ENCODE results near the gene CDK10. TPM values are rescaled to one million over a fixed set of nuclear protein-coding genes. Genes with fewer than 3 reads are reported as not detected.

CDK10 gene
- total RNA-seq, 1 donor from 2014 or later: 76.1 TPM

DNA sequence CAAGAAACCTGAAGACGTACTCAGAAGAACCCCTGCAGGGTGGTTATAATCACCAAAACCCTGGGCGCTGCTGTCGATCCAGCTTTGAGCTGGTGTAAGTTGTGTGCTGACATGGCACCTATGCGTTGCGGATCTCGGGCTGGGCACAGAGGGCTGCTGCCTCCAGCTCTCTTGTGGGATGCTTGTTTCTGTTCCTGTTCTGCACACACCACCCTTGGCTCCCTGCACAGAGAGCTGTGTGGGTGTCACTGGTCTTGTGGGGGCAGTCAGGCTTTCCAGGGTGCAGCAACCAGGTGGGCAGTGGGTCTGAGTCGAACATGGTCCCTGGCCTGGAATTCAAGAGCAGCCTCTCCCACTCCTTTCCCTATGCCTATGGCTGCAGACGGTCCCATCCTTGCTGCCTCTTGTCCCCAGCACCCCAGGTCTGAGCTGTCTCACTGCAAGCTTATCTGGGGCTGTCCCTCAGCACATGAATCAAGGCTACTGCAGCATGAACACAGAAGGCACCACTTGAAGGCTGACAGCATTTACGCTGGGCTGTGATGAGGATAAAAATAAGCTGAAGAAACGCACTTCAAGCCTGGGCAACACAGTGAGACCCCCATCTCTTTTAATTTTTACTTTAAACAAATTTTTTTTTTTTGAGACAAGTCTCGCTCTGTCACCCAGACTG, 55.0 kb downstream of the CDK10 start:
- CTCF ChIA-PET: interaction anchor here (1.5 to 1.9 kb wide), 2 partner anchors 35 to 52 kb away, joined by 4 to 6 read pairs; no protein-coding TSS in a partner anchor
- no peaks in the 10 kb centered on the region for H3K27me3 Mint-ChIP-seq
- intact Hi-C loops (cut with micrococcal nuclease): no loop called here
- H3K4me1 Mint-ChIP-seq: peaks cover 10% of the 10 kb centered on the region
- H3K9me3 Mint-ChIP-seq: no peaks in the 10 kb centered on the region
- POLR2A ChIA-PET: interaction anchor here (1.3 kb wide), 1 partner anchor 21 kb away, joined by 4 read pairs; no protein-coding TSS in a partner anchor
- peaks cover 74% of the 10 kb centered on the region for H3K36me3 Mint-ChIP-seq (ENCODE audit: low read depth)
- ATAC-seq (ENCODE audit: low read depth) (peak; percentile 62), DNase-seq (no peak)
- H3K4me3 Mint-ChIP-seq: no peak overlapping the region
- TF ChIP-seq, protein P1, sequence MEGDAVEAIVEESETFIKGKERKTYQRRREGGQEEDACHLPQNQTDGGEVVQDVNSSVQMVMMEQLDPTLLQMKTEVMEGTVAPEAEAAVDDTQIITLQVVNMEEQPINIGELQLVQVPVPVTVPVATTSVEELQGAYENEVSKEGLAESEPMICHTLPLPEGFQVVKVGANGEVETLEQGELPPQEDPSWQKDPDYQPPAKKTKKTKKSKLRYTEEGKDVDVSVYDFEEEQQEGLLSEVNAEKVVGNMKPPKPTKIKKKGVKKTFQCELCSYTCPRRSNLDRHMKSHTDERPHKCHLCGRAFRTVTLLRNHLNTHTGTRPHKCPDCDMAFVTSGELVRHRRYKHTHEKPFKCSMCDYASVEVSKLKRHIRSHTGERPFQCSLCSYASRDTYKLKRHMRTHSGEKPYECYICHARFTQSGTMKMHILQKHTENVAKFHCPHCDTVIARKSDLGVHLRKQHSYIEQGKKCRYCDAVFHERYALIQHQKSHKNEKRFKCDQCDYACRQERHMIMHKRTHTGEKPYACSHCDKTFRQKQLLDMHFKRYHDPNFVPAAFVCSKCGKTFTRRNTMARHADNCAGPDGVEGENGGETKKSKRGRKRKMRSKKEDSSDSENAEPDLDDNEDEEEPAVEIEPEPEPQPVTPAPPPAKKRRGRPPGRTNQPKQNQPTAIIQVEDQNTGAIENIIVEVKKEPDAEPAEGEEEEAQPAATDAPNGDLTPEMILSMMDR (IDR thresholded peaks at IDR 0.05): no peak
- peak overlapping the region; percentile 30 for H3K27ac Mint-ChIP-seq

DNA sequence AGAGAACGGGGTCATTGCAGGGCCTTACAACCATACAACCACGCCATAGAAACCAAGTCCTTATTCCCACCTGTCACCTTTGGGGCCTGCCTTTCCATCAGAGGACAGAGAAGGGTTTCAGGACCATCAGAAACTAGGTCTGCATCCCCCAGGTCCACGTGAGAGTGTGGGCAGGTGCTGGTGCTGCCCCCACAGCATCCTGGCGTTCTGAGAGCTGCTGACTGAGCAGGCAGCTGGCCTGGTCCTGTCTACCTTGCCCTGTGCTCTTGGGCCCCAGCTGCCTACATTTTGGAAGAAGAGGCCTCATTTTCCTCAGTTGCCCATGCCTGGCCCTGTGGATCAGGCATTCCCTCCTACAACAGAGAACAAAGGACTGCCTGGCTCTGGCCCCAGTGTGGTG, 56.5 kb downstream of the CDK10 start:
- no peak for DNase-seq
- Mint-ChIP-seq H3K27me3 (no peaks in the 10 kb centered on the region), H3K4me3 (no peak overlapping the region), H3K4me1 (peaks cover 5% of the 10 kb centered on the region), H3K9me3 (no peaks in the 10 kb centered on the region), H3K27ac (peak overlapping the region; percentile 39), H3K36me3 (ENCODE audit: low read depth) (peaks cover 70% of the 10 kb centered on the region)
- POLR2A ChIA-PET: interaction anchor here (0.6 to 0.7 kb wide), 2 partner anchors 25 to 73 kb away, joined by 4 to 6 read pairs; partner anchors contain the start of gene FANCA
- CTCF ChIA-PET: no interaction called here
- intact Hi-C loops (cut with micrococcal nuclease): no loop called here
- TF ChIP-seq, protein P1 (IDR thresholded peaks at IDR 0.05): no peak
- no peak for ATAC-seq (ENCODE audit: low read depth)

DNA sequence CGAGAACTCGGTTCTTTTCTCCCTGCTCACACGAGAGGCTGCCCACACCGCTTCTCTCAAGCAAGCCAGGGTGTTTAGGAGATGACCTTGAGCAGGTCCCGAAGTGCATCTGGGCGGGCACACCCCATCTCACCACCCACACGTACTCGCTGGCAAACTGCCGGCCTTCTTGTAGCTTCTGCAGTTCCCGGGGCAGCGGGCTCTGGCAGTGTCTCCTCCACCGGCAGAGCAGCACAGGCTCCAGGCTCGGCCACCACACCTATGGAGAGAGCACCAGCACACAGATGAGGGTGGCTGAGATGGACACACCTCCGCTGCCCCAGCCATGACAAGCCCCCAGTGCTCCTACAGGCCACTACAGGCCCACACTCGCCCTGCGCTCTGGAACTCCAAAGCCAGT, 58.3 kb downstream of the CDK10 start:
- TF ChIP-seq, protein P1 (IDR thresholded peaks at IDR 0.05): no peak
- ChIA-PET POLR2A (no interaction called here), CTCF (no interaction called here)
- Mint-ChIP-seq H3K4me1 (peaks cover 10% of the 10 kb centered on the region), H3K27me3 (no peaks in the 10 kb centered on the region), H3K27ac (no peak overlapping the region), H3K4me3 (no peak overlapping the region), H3K36me3 (ENCODE audit: low read depth) (peaks cover 68% of the 10 kb centered on the region), H3K9me3 (no peaks in the 10 kb centered on the region)
- intact Hi-C loops (cut with micrococcal nuclease): no loop called here
- DNase-seq (no peak), ATAC-seq (ENCODE audit: low read depth) (no peak)

Other genes with a start within 250 kb of the CDK10 start
- gene ANKRD11, start 196.1 kb upstream of the CDK10 start, total RNA-seq: 216 and 243 TPM in 2 replicates
- 84.7 and 102 TPM in 2 replicates for gene SPG7, start 178.3 kb upstream of the CDK10 start, total RNA-seq
- 3,566 and 4,063 TPM in 2 replicates for gene RPL13, start 126.0 kb upstream of the CDK10 start, total RNA-seq
- 2.0 and 2.7 TPM in 2 replicates for gene CPNE7, start 110.9 kb upstream of the CDK10 start, total RNA-seq
- not detected in 2 replicates for gene DPEP1, start 73.0 kb upstream of the CDK10 start, total RNA-seq
- gene CHMP1A, start 29.0 kb upstream of the CDK10 start, total RNA-seq: 89.8 and 98.7 TPM in 2 replicates
- 8.5 TPM in 2 replicates for gene SPATA33, start 28.9 kb upstream of the CDK10 start, total RNA-seq
- gene SPATA2L, start 15.0 kb downstream of the CDK10 start, total RNA-seq: 6.9 and 7.0 TPM in 2 replicates
- 6.6 and 7.4 TPM in 2 replicates for gene VPS9D1, start 34.2 kb downstream of the CDK10 start, total RNA-seq
- 43.8 and 52.0 TPM in 2 replicates for gene ZNF276, start 34.8 kb downstream of the CDK10 start, total RNA-seq
- gene FANCA, start 130.0 kb downstream of the CDK10 start, total RNA-seq: 27.7 and 33.7 TPM in 2 replicates
- 0.46 and 1.2 TPM in 2 replicates for gene SPIRE2, start 141.8 kb downstream of the CDK10 start, total RNA-seq
- 256 and 273 TPM in 2 replicates for gene TCF25, start 186.9 kb downstream of the CDK10 start, total RNA-seq
- gene MC1R, start 232.2 kb downstream of the CDK10 start, total RNA-seq: 4.8 and 6.8 TPM in 2 replicates
- 0.33 and 0.42 TPM in 2 replicates for gene TUBB3, start 236.7 kb downstream of the CDK10 start, total RNA-seq